ENCODE data around the gene TLR3. TPM values are rescaled to one million over a fixed set of nuclear protein-coding genes. Genes with fewer than 3 reads are reported as not detected.
"Not testable (repeated sequence)": the region's sequence is repeated elsewhere in the genome, so short reads cannot be mapped to it uniquely, and the experiment has no call there.

TLR3 gene
- total RNA-seq, 6 experiments from 2014 or later = 0.20 to 0.90 (median 0.45) TPM

- peaks cover 12% of the 10 kb centered on the region for H3K9me3 Mint-ChIP-seq
- no peak overlapping the region for H3K27ac Mint-ChIP-seq
- peaks cover 14% of the 10 kb centered on the region for H3K27me3 Mint-ChIP-seq (ENCODE audit: insufficient read depth)
- H3K4me3 Mint-ChIP-seq = no peak overlapping the region
- TF ChIP-seq, protein P1, sequence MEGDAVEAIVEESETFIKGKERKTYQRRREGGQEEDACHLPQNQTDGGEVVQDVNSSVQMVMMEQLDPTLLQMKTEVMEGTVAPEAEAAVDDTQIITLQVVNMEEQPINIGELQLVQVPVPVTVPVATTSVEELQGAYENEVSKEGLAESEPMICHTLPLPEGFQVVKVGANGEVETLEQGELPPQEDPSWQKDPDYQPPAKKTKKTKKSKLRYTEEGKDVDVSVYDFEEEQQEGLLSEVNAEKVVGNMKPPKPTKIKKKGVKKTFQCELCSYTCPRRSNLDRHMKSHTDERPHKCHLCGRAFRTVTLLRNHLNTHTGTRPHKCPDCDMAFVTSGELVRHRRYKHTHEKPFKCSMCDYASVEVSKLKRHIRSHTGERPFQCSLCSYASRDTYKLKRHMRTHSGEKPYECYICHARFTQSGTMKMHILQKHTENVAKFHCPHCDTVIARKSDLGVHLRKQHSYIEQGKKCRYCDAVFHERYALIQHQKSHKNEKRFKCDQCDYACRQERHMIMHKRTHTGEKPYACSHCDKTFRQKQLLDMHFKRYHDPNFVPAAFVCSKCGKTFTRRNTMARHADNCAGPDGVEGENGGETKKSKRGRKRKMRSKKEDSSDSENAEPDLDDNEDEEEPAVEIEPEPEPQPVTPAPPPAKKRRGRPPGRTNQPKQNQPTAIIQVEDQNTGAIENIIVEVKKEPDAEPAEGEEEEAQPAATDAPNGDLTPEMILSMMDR (IDR thresholded peaks at IDR 0.05) = peak; percentile 93
- DNase-seq = peak; percentile 64
- no peaks in the 10 kb centered on the region for H3K4me1 Mint-ChIP-seq (ENCODE audit: low read depth)
- peaks cover 7% of the 10 kb centered on the region for H3K36me3 Mint-ChIP-seq (ENCODE audit: low read depth)
These were observed 31.0 kb upstream of the TLR3 start for GRCh38 chr4:186037692-186038658.

DNA sequence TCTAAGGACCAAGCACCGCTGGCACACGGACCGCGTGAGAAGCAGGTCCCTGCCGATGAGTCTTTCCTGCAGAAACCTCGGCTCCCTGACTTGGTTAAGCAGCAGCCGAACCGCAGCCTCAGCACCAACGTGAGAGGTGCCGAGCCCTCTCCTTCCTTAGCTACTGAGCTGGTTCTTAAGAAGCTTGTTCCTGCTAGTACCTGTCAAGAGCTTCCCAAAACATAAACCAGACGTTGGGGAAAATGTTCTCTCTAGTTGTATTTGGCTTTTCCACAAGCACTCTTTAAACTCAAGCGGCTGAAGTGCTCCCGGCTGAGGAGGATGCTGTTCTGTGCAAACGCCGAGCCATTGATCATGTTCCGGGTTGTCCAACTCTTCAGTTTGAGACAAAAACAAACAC is 29.3 kb upstream of the TLR3 start:
- no peaks in the 10 kb centered on the region for H3K4me1 Mint-ChIP-seq (ENCODE audit: low read depth)
- peaks cover 6% of the 10 kb centered on the region for H3K9me3 Mint-ChIP-seq
- TF ChIP-seq, protein P1 (IDR thresholded peaks at IDR 0.05) = no peak
- no peak for DNase-seq
- no peak overlapping the region for H3K4me3 Mint-ChIP-seq
- no peak overlapping the region for H3K27ac Mint-ChIP-seq
- peaks cover 14% of the 10 kb centered on the region for H3K27me3 Mint-ChIP-seq (ENCODE audit: insufficient read depth)
- H3K36me3 Mint-ChIP-seq (ENCODE audit: low read depth) = peaks cover 4% of the 10 kb centered on the region

DNA sequence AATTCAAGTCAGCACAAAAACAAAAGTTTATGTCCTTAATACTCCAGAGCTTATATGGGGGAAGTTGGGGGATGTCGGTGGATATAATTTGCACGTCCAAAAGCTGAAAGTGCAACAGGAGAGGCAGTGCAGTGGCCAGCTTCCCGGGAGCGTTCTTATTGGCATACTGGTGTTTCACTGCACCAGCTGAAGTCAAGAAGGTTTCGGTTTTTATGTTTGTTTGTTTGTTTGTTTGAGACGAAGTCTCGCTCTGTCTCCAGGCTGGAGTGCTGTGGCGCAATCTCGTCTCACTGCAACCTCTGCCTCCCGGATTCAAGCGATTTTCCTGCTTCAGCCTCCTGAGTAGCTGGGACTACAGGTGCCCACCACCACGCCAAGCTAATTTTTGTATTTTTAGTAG is 28.6 kb upstream of the TLR3 start:
- no peak overlapping the region for H3K4me3 Mint-ChIP-seq
- H3K36me3 Mint-ChIP-seq (ENCODE audit: low read depth) = no peaks in the 10 kb centered on the region
- DNase-seq = no peak
- H3K4me1 Mint-ChIP-seq (ENCODE audit: low read depth) = no peaks in the 10 kb centered on the region
- no peaks in the 10 kb centered on the region for H3K9me3 Mint-ChIP-seq
- H3K27me3 Mint-ChIP-seq (ENCODE audit: insufficient read depth) = peaks cover 8% of the 10 kb centered on the region
- H3K27ac Mint-ChIP-seq = no peak overlapping the region
- TF ChIP-seq, protein P1 (IDR thresholded peaks at IDR 0.05) = no peak

DNA sequence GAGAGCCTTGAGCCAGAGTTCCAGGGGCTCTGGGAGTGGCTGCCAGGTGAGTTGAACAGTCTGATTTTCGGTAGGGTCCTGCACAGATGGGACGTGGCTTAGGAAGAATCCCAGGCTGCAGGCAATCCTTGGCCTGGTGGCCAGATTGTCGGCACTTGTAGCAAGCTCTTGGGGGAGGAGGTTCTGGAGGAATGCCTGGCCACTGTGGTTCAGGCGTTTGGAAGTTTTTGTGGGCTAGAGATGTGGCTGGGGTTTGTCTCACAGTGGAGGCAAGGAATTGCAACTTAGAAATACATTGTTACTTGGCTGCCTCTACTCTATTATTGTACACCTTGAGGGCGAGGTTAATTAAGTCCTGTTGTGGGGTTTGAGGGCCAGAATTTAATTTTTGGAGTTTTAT is 21.5 kb upstream of the TLR3 start:
- not testable (repeated sequence) for H3K36me3 Mint-ChIP-seq (ENCODE audit: low read depth); H3K9me3 Mint-ChIP-seq; H3K27ac Mint-ChIP-seq; H3K4me3 Mint-ChIP-seq; H3K4me1 Mint-ChIP-seq (ENCODE audit: low read depth); DNase-seq
- H3K27me3 Mint-ChIP-seq (ENCODE audit: insufficient read depth) = peaks cover 13% of the 10 kb centered on the region

- not testable (repeated sequence) for DNase-seq; H3K4me3 Mint-ChIP-seq; H3K36me3 Mint-ChIP-seq (ENCODE audit: low read depth); H3K9me3 Mint-ChIP-seq; H3K27ac Mint-ChIP-seq; H3K27me3 Mint-ChIP-seq (ENCODE audit: insufficient read depth); H3K4me1 Mint-ChIP-seq (ENCODE audit: low read depth)
These were observed 18.8 kb upstream of the TLR3 start for GRCh38 chr4:186050135-186050534.

- TF ChIP-seq, protein P1 (IDR thresholded peaks at IDR 0.05) = no peak
- H3K27ac Mint-ChIP-seq = no peak overlapping the region
- H3K27me3 Mint-ChIP-seq (ENCODE audit: insufficient read depth) = peaks cover 7% of the 10 kb centered on the region; the same call in 1 of the 2 replicates
- H3K4me3 Mint-ChIP-seq = no peak overlapping the region
- no peaks in the 10 kb centered on the region for H3K9me3 Mint-ChIP-seq
- H3K4me1 Mint-ChIP-seq (ENCODE audit: low read depth) = no peaks in the 10 kb centered on the region
- no peaks in the 10 kb centered on the region for H3K36me3 Mint-ChIP-seq (ENCODE audit: low read depth)
- DNase-seq = no peak
These were observed 17.9 kb upstream of the TLR3 start for GRCh38 chr4:186051096-186051495.
